ENCODE results near the gene ZNF92. TPM values are rescaled to one million over a fixed set of nuclear protein-coding genes. Genes with fewer than 3 reads are reported as not detected.
A peak's percentile ranks its signal among the peaks of the same experiment; 100 is the strongest.

The ZNF92 gene
- total and polyA plus RNA-seq, 2 of the 13 experiments (the other 11 are each of a cell fraction or from before 2014, with no cell fraction given), result 4.0 to 13.2 TPM

GRCh38 chr7:65373608-65374351, at the start of gene ZNF92 (continued):
- TF ChIP-seq ZBTB38 (CRISPR knock-in tag; IDR thresholded peaks at IDR 0.05) (peak; percentile 66; the same call in 1 of the 2 replicates), CSRNP2 (CRISPR knock-in tag; conservative IDR thresholded peaks at IDR 0.05; ENCODE audit: low read depth) (no peak), SETDB1 (CRISPR knock-in tag; IDR thresholded peaks at IDR 0.05; ENCODE audit: borderline replicate concordance) (no peak), AGO2 (optimal IDR thresholded peaks at IDR 0.05; ENCODE audit: low read depth, low read length) (peak; percentile 72), THYN1 (CRISPR knock-in tag; IDR thresholded peaks at IDR 0.05; ENCODE audit: borderline replicate concordance, low read depth) (no peak), E2F5 (CRISPR knock-in tag; conservative IDR thresholded peaks at IDR 0.05) (peak; percentile 77), ZNF550 (CRISPR knock-in tag; IDR thresholded peaks at IDR 0.05; ENCODE audit: borderline replicate concordance) (0 out of 2 replicates have a peak, but pooled peaks have one; percentile 72), ZNF17 (CRISPR knock-in tag; IDR thresholded peaks at IDR 0.05) (no peak), NFE2 (CRISPR knock-in tag; IDR thresholded peaks at IDR 0.05) (no peak), KLF16 (CRISPR knock-in tag; IDR thresholded peaks at IDR 0.05) (no peak), KLF9 (CRISPR knock-in tag; IDR thresholded peaks at IDR 0.05; ENCODE audit: low read depth) (no peak), ZNF20 (CRISPR knock-in tag; IDR thresholded peaks at IDR 0.05) (no peak), ZNF841 (CRISPR knock-in tag; IDR thresholded peaks at IDR 0.05; ENCODE audit: borderline replicate concordance) (no peak), ZSCAN21 (CRISPR knock-in tag; IDR thresholded peaks at IDR 0.05; ENCODE audit: borderline replicate concordance) (0 out of 2 replicates have a peak, but pooled peaks have one; percentile 61), ZNF446 (CRISPR knock-in tag; IDR thresholded peaks at IDR 0.05) (peak; percentile 42; the same call in 1 of the 2 replicates), DZIP1 (CRISPR knock-in tag; IDR thresholded peaks at IDR 0.05) (peak; percentile 76; the same call in 1 of the 2 replicates), POLR2AphosphoS5 (IDR thresholded peaks at IDR 0.05; ENCODE audit: low read depth, low read length) (peak; percentile 94), ZNF274 (CRISPR knock-in tag; IDR thresholded peaks at IDR 0.05) (peak; percentile 51; the same call in 1 of the 2 replicates), U2AF1 (optimal IDR thresholded peaks at IDR 0.05; ENCODE audit: low read depth, low read length) (no peak)
- TF ChIP-seq, protein P1, sequence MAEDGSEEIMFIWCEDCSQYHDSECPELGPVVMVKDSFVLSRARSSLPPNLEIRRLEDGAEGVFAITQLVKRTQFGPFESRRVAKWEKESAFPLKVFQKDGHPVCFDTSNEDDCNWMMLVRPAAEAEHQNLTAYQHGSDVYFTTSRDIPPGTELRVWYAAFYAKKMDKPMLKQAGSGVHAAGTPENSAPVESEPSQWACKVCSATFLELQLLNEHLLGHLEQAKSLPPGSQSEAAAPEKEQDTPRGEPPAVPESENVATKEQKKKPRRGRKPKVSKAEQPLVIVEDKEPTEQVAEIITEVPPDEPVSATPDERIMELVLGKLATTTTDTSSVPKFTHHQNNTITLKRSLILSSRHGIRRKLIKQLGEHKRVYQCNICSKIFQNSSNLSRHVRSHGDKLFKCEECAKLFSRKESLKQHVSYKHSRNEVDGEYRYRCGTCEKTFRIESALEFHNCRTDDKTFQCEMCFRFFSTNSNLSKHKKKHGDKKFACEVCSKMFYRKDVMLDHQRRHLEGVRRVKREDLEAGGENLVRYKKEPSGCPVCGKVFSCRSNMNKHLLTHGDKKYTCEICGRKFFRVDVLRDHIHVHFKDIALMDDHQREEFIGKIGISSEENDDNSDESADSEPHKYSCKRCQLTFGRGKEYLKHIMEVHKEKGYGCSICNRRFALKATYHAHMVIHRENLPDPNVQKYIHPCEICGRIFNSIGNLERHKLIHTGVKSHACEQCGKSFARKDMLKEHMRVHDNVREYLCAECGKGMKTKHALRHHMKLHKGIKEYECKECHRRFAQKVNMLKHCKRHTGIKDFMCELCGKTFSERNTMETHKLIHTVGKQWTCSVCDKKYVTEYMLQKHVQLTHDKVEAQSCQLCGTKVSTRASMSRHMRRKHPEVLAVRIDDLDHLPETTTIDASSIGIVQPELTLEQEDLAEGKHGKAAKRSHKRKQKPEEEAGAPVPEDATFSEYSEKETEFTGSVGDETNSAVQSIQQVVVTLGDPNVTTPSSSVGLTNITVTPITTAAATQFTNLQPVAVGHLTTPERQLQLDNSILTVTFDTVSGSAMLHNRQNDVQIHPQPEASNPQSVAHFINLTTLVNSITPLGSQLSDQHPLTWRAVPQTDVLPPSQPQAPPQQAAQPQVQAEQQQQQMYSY (CRISPR knock-in tag; IDR thresholded peaks at IDR 0.05), result peak; percentile 32; the same call in 1 of the 2 replicates
